T follicular helper cell (primary cell): ENCODE data around the gene GAD1.

Experiments used
- DNase-seq: peaks from one replicate; pipeline ENCODE4 v3.0.0-alpha.2; 2020; ENCODE audit warnings: low read depth
- total RNA-seq, 2 experiments: gene quantifications; one replicate each; lab custom pipeline; 2026; lab: John Stamatoyannopoulos, UW

Gene GAD1
- 0.09 to 0.12 reads per million in 2 experiments for total RNA-seq

DNA sequence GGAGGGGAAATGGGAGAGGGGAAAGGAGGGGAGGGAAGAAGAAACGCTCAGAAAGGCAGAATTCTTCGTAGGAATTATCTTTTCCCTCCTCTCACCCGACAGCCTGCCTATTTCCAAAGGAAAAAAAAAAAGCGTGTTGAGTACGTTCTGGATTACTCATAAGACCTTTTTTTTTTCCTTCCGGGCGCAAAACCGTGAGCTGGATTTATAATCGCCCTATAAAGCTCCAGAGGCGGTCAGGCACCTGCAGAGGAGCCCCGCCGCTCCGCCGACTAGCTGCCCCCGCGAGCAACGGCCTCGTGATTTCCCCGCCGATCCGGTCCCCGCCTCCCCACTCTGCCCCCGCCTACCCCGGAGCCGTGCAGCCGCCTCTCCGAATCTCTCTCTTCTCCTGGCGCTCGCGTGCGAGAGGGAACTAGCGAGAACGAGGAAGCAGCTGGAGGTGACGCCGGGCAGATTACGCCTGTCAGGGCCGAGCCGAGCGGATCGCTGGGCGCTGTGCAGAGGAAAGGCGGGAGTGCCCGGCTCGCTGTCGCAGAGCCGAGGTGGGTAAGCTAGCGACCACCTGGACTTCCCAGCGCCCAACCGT is at the start of gene GAD1:
Gene GAD1 (plus strand): TSS at position 384 of the 589 bp plus-strand sequence. CDS start 1,705 bp downstream, outside the sequence.
- DNase-seq, result peak; percentile 18

GRCh38 chr2:170770008-170770605 is 46.6 kb upstream of the GAD1 start, which contains the start of gene ERICH2:
TSS of gene ERICH2 (plus strand) at chr2:170770378. CDS start at chr2:170770682, 304 bp downstream.
- DNase-seq, result no peak

GRCh38 chr2:170770606-170771420 is 45.9 kb upstream of the GAD1 start:
- peak; percentile 16 for DNase-seq

DNA sequence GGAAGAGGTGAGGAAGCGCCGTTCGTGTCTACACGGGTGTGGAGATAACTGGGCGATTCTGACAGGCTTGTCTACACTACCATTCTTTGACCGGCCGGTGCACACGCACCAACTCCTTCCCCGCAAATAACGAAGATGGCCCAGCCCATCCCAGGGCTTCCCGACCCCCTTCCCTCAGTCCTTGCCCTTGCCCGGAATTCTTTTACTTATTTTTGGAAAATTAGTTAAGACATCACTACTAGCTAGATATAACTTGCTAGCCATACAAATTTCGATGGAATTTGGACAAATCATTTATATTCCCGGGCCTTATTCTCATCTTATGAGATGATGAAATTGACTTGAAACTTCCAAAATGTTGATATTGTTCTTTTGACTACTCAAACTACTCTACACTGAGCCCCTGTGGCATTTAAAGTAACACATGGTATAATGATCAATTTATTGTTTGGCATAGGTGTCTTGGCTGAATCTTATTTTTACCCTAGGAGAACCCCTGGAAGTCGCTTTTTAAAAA is 45.2 kb upstream of the GAD1 start:
- DNase-seq, result no peak

- DNase-seq, result no peak
Measured at GRCh38 chr2:170772295-170772694, 44.4 kb upstream of the GAD1 start.

DNA sequence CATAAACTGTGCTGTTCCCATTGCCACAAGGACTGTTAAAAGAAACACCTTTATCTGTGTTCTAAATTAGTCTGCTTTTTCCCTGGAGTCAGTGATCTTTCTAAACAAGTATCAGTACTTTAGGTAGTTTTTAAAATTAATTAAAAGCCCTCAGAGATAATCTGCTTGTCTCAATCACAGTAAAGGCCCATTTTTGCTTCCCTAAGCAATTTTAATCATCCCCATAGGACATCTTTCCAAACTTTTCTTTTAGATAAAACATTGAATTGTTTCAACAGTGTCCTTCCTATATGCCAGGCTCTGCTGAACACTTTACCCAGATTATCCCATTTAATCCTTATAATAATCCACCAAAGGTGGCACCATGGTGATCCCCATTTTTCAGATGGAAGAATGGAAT is 42.6 kb upstream of the GAD1 start:
- no peak for DNase-seq

DNA sequence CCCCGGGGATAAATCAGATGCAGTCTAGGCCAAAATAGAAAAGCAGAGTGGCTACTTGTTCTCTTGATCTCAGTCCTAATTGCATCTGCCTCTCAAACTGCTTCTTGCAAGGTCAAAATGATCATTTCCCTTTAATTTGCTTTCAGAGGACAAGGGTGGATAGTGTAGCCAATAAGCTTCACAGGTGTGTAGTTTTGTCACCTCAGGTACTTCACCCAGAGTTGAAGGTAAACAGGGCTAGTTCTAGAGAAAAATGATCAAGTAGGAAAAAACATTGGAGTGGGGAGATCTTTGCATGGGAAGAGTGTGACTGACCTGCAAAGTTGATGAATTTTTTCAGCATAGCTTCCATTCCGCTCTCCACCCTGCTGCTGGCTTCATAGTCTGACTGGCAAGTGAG is 37.8 kb upstream of the GAD1 start:
- DNase-seq, result no peak

DNA sequence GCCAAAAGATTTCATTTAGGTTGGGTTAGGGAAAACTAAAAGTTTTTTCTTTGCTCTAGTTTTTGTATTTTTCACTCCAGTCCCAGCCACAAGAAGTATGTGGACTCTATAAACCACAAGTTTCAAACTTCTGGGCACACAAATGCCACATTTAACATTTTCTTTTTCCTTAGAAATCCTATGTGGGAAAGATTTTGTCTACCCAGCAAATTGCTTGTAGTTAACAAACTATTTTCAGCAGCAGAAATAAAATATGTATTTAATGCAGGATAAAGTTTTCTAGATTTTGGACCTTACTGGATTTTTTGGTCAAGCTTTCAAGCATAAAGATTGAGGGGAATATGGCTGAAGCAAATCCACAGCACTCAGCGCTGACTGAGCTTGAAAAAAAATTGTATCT is 37.4 kb upstream of the GAD1 start:
- no peak for DNase-seq

DNA sequence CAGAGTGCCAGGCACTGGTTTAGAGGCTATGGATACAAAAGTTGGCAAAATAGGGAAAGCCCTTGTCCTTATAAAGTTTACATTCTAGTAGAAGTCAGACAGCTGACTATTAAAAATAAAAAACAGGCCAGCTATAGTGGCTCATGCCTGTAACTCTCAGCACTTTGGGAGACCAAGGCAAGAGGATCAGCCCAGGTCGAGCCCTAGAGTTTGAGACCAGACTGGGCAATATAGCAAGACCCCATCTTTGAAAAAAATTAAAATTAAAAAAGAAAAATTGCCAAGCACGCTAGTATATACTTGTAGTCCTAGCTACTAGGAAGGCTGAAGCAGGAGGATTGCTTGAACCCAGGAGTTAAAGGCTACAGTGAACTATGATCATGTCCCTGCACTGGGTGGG is 34.0 kb upstream of the GAD1 start:
- no peak for DNase-seq

DNA sequence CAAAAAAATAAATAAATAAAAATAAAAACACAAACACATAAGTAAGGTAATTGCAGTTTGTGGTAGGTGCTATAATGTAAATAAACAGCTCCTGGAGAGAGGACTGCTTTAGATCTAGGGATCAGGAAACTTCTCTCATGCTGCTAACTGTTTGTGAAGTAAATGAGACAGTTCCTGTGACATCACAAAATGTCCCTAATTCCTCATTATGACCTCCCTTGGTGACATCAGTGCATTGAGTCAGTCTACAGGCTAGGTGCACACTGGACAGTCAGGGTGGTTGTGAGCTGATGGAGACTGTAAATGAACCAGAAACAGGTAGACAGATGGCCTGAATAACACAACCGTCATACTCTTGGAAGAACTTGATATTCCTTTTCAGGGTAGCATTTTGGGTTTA is 33.1 kb upstream of the GAD1 start:
- no peak for DNase-seq

DNA sequence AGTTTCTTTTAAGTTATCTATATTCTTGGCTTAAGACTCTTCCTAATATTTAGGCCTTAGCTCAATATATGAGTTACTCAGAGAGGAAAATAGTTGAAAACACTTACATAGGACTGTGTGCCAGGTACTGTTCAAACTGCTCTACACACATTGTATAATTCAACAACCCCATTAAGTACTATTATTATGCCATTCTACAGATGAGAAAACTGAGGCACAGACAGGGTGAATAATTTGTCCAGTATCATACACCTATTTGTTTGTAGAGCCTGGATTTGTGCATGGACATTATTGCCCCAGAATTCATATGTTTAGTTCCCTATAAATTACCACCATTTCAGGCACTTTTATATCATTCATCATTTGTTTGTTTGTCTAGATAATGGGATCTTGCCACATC is 17.7 kb upstream of the GAD1 start:
- no peak for DNase-seq

DNA sequence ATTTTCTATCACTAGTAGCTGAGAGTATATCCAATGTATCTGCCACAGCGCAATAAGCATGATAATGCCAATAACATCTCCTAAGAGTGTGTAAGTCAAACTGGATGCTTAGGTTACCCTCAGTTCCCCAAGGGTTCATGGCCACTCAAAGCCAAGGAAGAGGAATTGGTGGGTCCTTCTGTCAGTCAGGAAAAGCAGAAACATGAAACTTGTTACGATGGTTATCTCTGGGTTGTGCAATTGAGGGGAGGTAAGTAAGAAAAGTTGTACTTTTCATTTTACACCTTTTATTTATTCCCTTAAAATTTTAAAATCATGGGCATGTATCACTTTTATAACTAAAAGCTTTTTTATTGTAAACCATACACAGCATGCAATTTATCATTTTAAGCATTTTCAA is 10.1 kb upstream of the GAD1 start:
- no peak for DNase-seq

- DNase-seq, result no peak
Measured at GRCh38 chr2:170812710-170813600, 3.7 kb upstream of the GAD1 start.

DNA sequence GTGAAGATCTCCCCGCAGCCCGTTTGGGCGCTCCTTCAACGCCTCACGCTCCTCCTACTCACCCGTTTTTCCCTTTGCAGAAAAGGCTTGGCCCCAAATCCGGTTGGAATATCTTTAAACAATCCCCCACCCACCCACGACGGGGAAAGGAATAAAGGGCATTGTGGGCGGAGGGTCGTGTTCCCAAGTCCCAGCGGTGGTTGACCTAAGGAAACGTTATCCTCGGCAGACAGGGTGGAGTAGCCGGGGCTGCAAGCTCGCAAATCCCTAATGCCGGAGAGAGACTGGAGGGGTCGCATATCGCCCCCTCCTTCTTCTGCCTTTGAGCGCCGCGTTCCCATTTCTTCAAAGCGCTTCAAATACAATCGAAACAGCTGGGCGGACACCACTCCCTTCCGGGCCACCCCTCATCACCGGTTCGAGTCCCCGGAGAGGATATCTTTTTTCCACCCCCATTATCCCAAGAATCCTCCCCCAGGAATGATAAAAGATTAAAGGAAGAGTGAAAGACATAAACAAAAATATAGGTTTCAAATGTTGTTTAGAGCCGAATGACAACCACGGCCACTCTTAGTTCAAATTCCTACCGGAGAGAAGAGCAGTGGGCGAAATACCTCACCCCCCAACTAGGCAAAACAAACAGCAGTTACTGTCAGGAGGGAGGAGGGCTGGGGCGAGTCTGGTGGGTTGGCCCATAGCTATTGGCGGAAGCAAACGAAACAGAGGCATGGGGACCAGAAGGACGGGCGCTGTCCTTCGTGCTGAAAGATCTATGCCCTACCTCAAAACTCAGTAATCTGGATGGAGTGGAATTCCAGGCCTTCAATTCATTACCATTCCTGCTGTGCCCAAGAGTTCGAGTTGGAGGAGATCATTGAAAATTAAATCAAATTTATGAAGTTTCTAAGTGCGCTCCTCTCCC is 2.8 kb upstream of the GAD1 start:
- DNase-seq, result no peak

GRCh38 chr2:170814533-170815230 is 2.0 kb upstream of the GAD1 start:
- no peak for DNase-seq

GRCh38 chr2:170815311-170815710 is 1.4 kb upstream of the GAD1 start:
- no peak for DNase-seq

GRCh38 chr2:170815746-170816503 is 762 bp upstream of the GAD1 start:
- DNase-seq, result peak; percentile 37

GRCh38 chr2:170817093-170818035 is 677 bp downstream of the GAD1 start:
- no peak for DNase-seq
